Stimulated activated CD8-positive, alpha-beta memory T cell treated with anti-CD3 and anti-CD28 coated beads, Interleukin-2, amount 100 ng/mL, for 48 hours (primary cell): ENCODE data around the gene CAP2.
"Not testable (repeated sequence)": the region's sequence is repeated elsewhere in the genome, so short reads cannot be mapped to it uniquely, and the experiment has no call there.

ENCODE experiments used
- DNase-seq, 2 donors: peaks; one replicate each; pipeline ENCODE4 v3.0.0-alpha.2; 2020; ENCODE audit warnings: low read depth in 2 of 2

CAP2 gene

DNA sequence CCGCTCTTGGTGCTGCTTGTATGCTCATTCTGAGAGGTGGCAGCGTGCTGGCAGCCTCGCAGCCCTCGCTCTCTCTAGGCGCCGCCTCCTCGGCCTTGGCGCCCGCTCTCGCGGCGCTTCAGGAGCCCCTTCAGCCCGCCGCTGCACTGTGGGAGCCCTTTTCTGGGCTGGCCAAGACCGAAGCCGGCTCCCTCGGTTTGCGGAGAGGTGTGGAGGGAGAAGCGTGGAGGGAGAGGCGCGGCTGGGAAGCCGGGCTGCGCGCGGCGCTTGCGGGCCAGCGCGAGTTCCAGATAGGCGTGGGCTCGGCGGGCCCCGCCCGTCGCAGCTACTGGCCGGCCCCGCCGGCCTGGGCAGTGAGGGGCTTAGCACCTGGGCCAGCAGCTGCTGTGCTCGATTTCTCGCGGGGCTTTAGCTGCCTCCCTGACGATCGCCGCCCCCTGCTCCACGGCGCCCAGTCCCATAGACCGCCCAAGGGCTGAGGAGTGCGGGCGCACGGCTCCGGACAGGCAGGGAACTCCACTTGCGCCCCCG, 187.2 kb downstream of the CAP2 start:
- peak in 1 of 2 donors; percentile 24 for DNase-seq

DNA sequence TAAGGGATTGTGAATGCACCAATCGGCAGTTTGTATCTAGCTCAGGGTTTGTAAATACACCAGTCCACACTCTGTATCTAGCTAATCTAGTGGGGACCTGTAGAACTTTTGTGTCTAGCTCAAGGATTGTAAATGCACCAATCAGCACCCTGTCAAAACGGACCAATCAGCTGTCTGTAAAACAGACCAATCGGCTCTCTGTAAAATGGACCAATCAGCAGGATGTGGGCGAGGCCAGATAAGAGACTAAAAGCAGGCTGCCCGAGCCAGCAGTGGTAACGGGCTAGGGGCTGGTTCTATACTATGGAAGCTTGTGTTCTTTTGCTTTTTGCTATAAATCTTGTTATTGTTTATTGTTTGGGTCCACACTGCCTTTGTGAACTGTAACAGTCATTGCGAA, 187.9 kb downstream of the CAP2 start:
- not testable (repeated sequence) for DNase-seq

DNA sequence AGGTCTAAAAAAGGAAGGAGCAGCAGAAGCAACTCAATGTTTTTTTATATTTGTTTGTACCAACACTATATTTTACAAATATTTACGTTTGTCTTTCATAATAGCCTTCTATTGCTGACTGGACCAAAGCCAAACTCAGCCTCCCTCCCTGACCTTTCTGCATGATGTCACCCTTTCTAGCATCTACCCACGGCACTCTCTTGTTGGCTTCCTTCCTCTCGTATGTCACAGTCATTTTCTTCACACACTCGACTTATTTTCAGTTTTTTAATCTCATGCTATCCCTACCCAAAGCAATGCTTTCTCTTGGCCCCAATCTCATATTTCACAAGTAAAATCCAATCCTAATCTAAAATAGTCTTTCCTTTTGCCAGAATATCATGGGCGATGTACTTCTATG, 190.4 kb downstream of the CAP2 start:
- DNase-seq = no peak

DNA sequence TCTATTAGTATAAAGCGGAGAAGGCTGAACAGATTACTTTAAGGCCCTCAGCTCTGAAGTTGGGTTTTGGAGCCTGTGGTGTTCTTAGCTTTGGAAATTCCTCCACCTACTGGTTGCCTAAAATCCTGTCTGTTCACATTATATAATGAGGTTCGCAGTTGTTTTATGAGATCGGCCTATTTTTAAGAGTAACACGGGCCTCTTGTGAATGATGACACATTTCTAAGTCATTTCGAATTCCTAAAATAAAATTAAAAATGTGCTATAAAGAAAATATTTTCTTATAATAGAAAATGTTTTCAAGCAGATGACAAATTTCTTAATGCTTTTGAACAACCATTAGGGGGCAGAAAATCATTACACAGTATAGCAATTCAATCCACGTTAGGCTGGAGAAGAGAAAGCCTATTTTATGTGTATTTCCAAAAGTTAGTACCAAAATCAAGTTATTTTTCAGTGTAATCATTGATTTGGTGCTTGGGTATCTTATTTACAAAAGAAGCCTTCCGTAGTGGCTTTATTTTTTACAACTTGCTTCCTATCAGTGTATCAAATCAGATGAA, 190.9 kb downstream of the CAP2 start:
- DNase-seq = no peak

DNA sequence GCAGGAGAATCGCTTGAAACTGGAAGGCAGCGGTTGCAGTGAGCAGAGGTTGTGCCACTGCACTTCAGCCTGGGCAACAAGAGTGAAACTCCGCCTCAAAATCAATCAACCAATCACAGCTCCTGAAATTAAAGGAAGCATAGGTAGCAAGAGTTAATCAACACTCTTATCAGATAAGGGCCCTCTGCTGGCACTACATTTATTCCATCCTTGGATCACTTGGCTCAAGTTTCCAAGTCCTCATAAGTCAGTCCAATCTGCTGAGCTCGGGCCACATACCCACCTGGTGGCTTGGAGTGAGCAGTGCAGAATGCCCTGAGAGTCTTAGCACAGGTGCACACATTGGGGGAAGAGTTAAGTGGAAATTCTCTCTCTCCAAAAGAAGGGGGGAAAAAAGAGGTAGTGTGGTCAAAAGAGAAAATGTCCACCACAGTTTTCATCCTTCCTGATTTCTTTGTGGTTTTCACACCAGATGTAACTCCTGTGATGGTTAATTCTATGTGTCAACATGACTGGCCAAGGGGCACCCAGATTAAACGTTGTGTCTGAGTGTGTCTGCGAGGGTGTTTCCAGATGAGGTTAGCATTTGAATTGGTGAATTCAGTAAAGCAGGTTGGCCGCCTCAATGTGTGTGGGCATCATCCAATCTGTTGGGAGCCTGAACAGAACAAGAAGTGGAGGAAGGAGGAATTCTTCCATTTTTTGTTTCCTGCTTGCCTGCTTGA, 192.5 kb downstream of the CAP2 start:
- DNase-seq = no peak

DNA sequence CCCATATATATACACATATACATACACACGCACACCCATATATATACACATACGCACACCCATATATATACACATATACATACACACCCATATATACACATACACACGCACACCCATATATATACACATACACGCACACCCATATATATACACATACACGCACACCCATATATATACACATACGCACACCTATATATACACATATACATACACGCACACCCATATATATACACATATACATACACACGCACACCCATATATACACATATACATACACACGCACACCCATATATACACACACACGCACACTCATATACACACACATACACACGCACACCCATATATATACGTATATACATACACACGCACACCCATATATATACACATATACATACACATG, 193.2 kb downstream of the CAP2 start:
- not testable (repeated sequence) for DNase-seq

DNA sequence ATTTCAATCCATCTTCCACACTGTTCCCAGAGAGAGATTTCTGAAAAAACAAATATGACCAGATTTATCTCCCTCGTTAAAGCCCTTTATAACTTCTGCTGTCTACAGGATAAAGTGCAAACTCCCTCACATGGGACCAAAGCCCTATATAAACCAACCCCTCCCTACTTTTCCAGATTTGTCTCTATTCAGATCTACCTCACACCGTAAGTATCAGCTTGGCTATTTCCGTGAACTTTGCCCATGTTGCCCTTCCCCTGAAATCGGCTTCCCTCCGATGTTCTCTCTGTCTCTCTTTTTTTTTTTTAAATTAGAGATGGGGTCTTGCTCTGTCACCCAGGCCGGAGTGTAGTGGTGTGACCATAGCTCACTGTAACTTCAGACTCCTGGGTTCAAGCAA, 194.6 kb downstream of the CAP2 start:
- DNase-seq = no peak

DNA sequence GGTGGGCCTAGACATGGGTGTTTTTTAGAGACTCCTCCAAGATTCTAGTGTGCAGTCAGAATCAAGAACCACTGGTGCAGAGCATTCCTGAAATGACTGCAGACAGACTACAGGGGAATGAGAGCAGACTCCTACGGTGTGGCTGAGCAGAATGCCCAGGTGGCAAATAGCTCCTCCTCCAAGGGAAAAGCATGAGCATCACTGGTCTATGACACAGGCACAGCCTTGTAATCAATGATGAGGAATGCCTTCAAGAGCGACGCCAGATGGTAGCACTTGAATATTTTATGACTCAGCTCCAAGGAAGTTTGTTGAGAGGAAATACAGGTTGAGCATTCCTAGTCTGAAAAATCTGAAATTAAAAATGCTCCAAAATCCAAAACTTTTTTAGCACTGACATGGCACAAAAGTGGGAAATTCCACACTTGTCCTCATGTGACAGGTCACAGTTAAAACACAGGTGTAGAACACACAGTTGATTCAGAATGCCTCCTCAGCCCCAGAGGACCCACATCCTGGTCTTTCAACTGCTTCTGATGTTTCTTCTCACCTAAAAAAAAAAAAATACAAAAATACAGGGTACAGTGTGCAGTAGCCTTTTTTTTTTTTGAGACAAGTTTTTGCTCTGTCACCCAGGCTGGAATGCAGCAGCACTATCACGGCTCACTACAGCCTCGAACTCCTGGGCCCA, 196.2 kb downstream of the CAP2 start:
- DNase-seq = no peak

DNA sequence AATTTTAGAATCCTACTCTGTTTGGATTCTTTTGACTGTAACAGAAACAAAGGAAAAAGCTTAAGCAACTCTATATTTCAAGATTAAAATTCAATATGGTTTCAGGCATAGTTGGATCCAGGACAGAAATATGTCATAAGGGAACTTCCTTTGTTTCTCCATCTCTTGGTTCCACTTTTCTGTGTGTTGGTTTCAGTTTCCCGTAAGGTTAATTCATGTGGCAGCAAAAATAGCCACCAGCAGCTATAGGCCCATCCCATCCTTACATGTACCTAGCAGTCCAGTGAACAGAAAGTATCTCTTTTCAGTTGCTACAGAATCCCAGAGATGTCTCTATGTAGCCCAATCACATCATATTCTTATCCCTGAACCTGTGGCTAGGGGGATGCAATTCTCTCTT, 197.9 kb downstream of the CAP2 start:
- DNase-seq = no peak

DNA sequence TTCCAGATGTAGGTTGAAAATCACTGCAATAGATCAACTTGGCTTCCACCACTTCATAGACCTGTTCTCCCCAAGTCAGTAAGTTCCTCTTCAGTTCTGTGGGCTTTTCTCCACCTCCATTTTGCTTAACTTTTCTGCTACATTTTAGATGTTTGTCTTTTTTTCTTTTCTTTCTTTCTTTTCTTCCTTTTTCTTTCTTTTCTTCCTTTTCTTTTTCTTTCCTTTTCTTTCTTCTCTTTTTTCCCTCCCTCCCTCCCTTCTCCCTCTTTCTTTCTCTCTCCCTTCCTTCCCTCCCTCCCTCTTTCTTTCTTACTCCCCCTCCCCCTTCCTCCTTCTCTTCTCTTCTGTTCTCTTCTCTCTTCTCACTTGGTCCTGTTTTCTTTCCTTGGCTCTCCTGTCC, 199.9 kb downstream of the CAP2 start:
- DNase-seq = no peak

DNA sequence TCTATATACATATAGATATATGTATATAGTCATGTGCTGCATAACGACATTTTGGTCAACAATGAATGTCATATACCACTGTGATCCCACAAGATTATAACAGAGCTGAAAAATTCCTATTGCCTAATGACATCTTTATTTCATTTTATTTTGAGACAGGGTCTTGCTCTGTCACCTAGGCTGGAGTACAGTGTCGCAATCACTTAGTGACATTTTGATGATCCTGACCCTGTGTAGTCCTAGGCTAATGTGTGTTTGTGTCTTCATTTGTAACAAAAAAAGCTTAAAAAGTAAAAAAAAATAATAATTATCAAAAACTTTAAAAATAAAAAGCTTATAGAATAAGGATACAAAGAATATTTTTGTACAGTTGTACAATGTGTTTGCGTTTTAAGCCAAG, 202.7 kb downstream of the CAP2 start:
- no peak for DNase-seq

DNA sequence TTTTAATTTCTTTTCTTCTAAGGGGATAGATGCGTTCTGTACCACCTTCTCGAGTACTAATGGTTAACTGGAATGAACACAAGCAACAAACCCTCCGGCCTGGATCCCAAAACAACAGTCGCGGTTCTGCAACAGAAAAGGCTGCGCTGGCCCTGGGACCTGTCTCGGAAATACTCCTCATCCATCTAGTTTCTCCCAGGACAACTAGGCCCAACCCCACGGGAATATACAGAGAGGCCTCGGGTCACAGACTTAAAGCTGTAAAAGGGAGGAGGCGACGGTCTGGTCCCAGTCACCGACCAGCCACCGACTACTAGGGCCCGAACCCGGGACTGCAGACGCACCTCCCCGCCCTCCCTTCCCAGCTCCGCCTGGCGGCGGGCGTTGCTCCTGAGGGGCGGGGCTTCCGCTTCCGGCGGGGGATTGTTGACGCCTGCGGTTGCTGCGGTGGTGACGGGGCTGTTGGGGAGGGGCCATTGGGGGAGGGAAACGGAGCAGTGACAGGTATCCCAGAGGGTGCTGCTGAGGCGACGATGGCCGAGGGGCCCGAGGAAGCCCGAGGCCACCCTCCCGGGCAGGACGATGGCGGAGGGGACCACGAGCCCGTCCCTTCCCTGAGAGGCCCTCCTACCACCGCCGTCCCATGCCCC, 206.6 kb downstream of the CAP2 start, which contains the start of gene FAM8A1:
FAM8A1 (plus strand) TSS at position 426 of the 650 bp plus-strand sequence; CDS start at position 534, 108 bp downstream.
- peak; percentile 92 to 97 for DNase-seq

DNA sequence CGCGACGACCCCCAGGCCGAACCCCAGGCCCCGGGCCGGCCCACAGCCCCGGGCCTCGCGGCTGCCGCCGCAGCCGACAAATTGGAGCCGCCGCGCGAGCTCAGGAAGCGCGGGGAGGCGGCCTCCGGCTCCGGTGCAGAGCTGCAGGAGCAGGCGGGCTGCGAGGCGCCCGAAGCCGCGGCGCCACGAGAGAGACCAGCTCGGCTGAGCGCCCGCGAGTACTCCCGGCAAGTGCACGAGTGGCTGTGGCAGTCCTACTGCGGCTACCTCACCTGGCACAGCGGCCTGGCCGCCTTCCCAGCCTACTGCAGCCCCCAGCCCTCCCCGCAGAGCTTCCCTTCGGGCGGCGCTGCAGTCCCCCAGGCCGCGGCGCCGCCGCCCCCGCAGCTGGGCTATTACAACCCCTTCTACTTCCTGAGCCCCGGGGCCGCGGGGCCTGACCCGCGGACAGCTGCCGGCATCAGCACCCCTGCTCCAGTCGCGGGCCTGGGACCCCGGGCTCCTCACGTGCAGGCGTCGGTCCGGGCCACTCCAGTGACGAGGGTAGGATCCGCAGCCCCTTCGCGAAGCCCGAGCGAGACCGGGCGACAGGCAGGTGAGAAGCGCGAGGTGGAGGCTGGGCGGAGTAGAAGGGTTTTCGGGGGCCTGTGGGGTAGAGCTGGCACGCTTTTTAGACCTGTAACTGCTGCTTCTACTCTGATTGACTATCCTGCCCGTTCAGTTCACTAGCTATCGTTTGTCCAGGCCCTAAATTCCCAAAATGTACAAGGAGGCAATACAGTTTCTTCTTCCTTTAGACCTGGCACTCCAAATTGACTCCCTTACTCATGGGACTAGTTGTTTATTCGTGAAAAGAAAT, 207.4 kb downstream of the CAP2 start:
- DNase-seq = peak; percentile 17 to 28

DNA sequence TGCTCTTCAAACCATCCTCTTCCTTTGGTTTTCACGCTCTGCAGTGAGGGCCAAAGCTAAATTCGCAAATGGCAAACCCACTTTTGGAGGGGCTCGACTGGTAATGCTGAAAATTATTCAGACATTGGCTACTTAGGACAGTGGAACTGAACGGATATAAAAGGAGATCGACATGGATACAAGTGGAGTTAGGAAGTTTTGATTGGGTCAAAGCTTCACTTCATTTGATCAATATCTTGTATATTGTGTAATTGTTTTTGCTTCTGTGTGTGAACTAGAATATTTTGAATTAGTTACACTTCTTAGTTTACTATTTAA, 207.9 kb downstream of the CAP2 start:
- no peak for DNase-seq

DNA sequence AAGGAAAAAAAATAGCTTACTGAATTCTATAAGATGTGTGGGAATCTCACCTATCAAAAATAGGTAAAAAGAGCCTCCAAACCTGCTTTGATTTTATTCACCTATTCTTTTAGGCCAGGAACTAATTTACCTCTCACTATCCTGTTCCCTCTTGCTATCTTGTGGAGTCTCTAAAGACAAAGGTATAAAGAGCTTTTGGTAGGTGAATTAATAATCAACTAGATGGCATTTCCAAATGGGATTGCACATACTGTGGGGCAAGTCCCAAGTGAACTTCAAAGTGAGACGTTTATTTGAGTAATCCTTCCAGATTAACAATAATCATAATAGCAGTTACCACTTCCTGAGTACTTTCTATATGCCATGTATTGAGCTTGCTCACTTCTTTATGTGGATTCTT, 209.5 kb downstream of the CAP2 start:
- no peak for DNase-seq

DNA sequence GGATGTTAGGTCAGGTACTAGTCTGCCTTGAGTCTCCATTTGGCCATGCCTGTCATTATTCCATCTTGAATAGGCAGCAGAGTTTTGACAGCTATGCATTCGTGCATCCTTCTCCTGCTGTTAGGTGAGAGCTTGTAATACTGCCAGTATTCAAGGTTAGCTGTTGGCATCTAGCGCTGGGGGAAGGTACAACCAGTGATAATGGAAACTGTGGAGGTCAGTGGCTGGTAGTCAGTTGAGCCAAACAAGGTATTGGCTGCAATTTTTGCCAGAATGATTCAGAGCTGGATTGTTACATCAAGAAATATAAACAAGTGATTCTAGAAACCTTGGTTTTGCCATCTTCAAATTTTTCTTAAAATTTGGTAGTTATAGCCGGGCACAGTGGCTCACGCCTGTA, 213.2 kb downstream of the CAP2 start:
- no peak for DNase-seq
